ENCODE measurements around the gene CENPL. TPM values are rescaled to one million over a fixed set of nuclear protein-coding genes. Genes with fewer than 3 reads are reported as not detected.

CENPL gene
- total RNA-seq, 4 donors from 2014 or later: 3.2 to 8.5 (median 5.6) TPM

DNA sequence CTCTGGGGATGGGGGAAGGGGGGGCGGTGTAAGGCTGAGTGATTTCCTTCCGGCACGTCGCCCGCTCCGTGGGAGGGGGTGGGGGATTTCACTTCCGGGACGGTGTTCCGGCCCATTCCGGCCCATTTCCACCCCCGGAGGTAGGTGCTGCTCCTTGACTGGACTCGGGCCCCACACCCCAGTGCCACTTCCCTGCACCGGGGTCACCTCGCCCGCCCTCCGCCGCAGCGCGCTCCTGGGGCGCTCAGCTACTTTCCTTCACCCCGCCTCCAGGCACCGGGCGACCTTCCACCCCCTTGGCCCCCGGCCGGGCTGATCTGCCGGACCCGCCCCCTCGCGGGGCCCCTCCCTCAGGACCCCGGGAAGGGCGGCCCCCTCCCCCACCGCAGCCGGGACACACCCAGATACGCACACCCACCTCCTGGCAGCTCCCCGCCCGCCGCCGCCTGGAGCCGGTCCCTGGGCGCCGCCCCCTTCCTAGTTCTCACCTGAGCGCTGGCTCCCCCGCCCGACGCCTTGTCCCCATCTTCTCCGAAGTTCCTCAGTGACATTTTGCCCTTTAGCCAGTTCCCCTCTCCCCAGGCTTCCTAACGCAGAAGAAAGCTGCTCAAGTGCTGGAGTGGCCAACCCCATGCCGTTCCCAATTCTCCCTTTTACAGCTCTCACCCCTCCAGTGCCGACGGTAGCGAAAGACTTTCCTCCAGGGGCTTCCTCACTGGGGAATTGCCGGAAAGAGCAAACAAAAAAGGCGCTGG is 43.8 kb upstream of the CENPL start, which contains the start of gene ZBTB37:
TSS of gene ZBTB37 (plus strand) at position 115 of the 755 bp plus-strand sequence. CDS start 1,846 bp downstream, outside the sequence.
- WGBS: under 1% methylated on average over 26 of the region's 53 CpGs
- peak; percentile 91 to 94 for DNase-seq (ENCODE audit: low spot score in 2 of 2)
- Histone ChIP-seq H3K36me3 (peaks cover 23% of the 10 kb centered on the region), H3K27me3 (no peaks in the 10 kb centered on the region), H3K4me3 (peak within 1 kb of the TSS; percentile 62), H3K9me3 (no peaks in the 10 kb centered on the region), H3K27ac (peak within 1 kb of the TSS; percentile 90), H3K4me1 (peaks cover 49% of the 10 kb centered on the region)
- no peak for TF ChIP-seq EP300 (IDR thresholded peaks at IDR 0.05)
- TF ChIP-seq, protein P1, sequence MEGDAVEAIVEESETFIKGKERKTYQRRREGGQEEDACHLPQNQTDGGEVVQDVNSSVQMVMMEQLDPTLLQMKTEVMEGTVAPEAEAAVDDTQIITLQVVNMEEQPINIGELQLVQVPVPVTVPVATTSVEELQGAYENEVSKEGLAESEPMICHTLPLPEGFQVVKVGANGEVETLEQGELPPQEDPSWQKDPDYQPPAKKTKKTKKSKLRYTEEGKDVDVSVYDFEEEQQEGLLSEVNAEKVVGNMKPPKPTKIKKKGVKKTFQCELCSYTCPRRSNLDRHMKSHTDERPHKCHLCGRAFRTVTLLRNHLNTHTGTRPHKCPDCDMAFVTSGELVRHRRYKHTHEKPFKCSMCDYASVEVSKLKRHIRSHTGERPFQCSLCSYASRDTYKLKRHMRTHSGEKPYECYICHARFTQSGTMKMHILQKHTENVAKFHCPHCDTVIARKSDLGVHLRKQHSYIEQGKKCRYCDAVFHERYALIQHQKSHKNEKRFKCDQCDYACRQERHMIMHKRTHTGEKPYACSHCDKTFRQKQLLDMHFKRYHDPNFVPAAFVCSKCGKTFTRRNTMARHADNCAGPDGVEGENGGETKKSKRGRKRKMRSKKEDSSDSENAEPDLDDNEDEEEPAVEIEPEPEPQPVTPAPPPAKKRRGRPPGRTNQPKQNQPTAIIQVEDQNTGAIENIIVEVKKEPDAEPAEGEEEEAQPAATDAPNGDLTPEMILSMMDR (IDR thresholded peaks at IDR 0.05): no peak
- peak in 1 of 3 donors; percentile 43 for TF ChIP-seq POLR2AphosphoS5 (IDR thresholded peaks at IDR 0.05)
- no peak for TF ChIP-seq POLR2A (IDR thresholded peaks at IDR 0.05)

DNA sequence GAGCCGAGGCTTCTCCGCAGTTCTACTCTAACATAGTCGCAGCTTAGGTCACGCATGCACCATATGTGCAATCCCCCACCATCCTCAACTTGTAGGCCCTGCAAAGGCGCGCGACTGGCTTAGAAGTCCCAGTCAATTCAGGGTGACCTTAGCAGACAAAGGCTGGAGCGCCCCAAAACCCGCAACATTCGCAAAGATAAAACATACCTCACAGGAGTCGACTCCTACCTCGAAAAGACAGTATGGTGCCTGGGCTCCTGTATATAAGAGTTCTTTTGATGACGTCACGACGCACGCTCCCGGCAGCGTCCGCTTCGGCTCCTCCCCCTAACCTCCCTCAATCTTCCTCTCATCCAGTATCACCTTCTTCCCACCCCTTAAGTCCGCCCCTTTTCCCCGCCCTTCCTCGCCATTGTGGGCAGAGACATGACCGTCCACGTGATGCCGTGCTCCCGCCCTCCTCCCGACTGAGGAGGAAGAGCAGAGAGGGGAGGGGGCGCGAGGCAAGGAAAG is 43.1 kb upstream of the CENPL start, which contains the start of gene GAS5:
TSS of gene GAS5 (minus strand) at position 237 of the 513 bp plus-strand sequence.
- TF ChIP-seq, protein P1 (IDR thresholded peaks at IDR 0.05): no peak
- no peak for TF ChIP-seq EP300 (IDR thresholded peaks at IDR 0.05)
- TF ChIP-seq POLR2A (IDR thresholded peaks at IDR 0.05): peak; percentile 91 to 98
- TF ChIP-seq POLR2AphosphoS5 (IDR thresholded peaks at IDR 0.05): peak; percentile 91 to 97 (median 97)
- Histone ChIP-seq H3K9me3 (no peaks in the 10 kb centered on the region), H3K27ac (peak within 1 kb of the TSS; percentile 90), H3K4me1 (peaks cover 49% of the 10 kb centered on the region), H3K4me3 (peak within 1 kb of the TSS; percentile 62), H3K27me3 (no peaks in the 10 kb centered on the region), H3K36me3 (peaks cover 29% of the 10 kb centered on the region)
- DNase-seq (ENCODE audit: low spot score in 2 of 2): peak; percentile 100
- under 1% methylated on average over 24 of the region's 30 CpGs for WGBS

DNA sequence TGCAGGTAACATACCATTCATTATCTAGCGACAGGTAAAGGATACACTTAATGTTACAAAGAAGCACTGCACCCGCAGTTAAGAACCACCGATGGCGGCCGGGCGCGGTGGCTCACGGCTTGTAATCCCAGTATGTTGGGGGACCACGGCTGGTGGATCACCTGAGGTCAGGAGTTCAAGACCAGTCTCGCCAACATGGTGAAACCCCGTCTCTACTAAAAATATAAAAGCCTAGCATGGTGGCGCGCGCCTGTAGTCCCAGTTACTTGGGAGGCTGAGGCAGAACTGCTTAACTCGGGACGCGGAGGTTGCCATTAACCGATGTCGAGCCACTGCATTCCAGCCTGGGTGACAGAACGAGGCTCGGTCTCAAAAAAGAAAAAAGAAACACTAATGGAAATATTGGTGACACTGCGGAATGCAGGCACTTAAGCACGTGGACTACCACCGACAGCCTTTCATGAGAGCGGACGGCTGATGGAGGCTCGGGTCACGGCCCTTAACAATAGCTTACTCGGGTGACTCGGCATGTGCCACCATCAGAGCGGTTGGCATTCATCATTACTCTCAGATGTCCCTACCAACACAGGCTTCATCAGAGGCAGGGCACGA is 42.6 kb upstream of the CENPL start:
- no peaks in the 10 kb centered on the region for H3K9me3 ChIP-seq
- peak overlapping the region; percentile 90 for H3K27ac ChIP-seq
- H3K36me3 ChIP-seq: peaks cover 35% of the 10 kb centered on the region
- WGBS: 3% methylated on average over 31 of the region's 32 CpGs
- TF ChIP-seq EP300 (IDR thresholded peaks at IDR 0.05): no peak
- TF ChIP-seq POLR2A (IDR thresholded peaks at IDR 0.05): no peak
- no peak for TF ChIP-seq POLR2AphosphoS5 (IDR thresholded peaks at IDR 0.05)
- TF ChIP-seq, protein P1 (IDR thresholded peaks at IDR 0.05): no peak
- DNase-seq (ENCODE audit: low spot score in 2 of 2): no peak
- peak overlapping the region; percentile 62 for H3K4me3 ChIP-seq
- H3K4me1 ChIP-seq: peaks cover 49% of the 10 kb centered on the region
- no peaks in the 10 kb centered on the region for H3K27me3 ChIP-seq

DNA sequence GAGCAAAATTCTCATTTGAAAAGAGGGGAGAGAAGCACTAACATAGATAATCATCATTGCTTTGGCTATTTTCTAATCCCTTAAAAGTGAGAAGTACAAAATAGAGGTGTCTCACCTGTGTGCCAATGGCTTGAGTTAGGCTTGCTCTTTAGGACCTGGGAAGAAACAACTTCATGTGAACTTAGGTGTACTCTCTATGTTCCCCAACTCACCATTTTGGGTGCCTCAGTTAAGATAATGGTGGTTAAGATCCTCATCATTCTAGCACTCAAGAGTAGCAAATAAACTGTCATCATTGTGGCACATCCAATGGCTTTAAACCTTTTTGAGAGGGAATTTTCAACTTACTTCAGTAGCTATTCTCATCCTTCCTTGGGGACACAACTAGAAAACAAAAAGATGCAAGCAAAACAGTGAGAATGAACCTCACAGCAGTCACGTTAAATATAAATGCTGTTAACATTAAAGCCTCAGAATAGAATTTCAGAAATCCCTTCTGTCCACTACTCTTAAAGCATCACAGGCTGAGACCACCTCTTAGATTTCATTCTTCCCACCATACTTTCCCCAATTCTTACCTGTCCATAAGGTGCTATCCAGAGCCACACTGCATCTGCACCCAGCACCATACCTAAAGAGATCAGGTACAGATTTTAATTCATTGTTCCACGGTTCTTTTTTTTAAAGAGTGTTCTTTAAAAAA is 41.9 kb upstream of the CENPL start:
- 22% methylated on average over 2 of the region's 2 CpGs for WGBS
- H3K4me3 ChIP-seq: peak overlapping the region; percentile 62
- no peaks in the 10 kb centered on the region for H3K9me3 ChIP-seq
- peak overlapping the region; percentile 90 for H3K27ac ChIP-seq
- TF ChIP-seq EP300 (IDR thresholded peaks at IDR 0.05) (no peak), POLR2AphosphoS5 (IDR thresholded peaks at IDR 0.05) (no peak), POLR2A (IDR thresholded peaks at IDR 0.05) (no peak)
- TF ChIP-seq, protein P1 (IDR thresholded peaks at IDR 0.05): no peak
- H3K36me3 ChIP-seq: peaks cover 38% of the 10 kb centered on the region
- no peaks in the 10 kb centered on the region for H3K27me3 ChIP-seq
- DNase-seq (ENCODE audit: low spot score in 2 of 2): no peak
- peaks cover 48% of the 10 kb centered on the region for H3K4me1 ChIP-seq

All from suprapubic skin (tissue), 4 donors.